Stimulated activated CD8-positive, alpha-beta memory T cell treated with anti-CD3 and anti-CD28 coated beads, Interleukin-4, amount 100 ng/mL, for 4 hours (primary cell): ENCODE data around the gene SERGEF.

Source experiments
- DNase-seq, 2 donors: peaks; one replicate each; pipeline ENCODE4 v3.0.0-alpha.2; 2020; ENCODE audit warnings: low read depth in 2 of 2, low spot score in 1 of 2

Gene SERGEF

GRCh38 chr11:17786824-17787525, 225.9 kb downstream of the SERGEF start:
- no peak for DNase-seq

GRCh38 chr11:17783878-17784277, 229.0 kb downstream of the SERGEF start:
- no peak for DNase-seq

GRCh38 chr11:17782603-17783337, 230.1 kb downstream of the SERGEF start:
- DNase-seq = no peak

GRCh38 chr11:17782145-17782544, 230.7 kb downstream of the SERGEF start:
- no peak for DNase-seq

GRCh38 chr11:17781626-17782025, 231.2 kb downstream of the SERGEF start:
- DNase-seq = no peak

GRCh38 chr11:17781221-17781620, 231.6 kb downstream of the SERGEF start:
- no peak for DNase-seq

- DNase-seq = no peak
Observed at GRCh38 chr11:17780668-17781067, 232.2 kb downstream of the SERGEF start.

- DNase-seq = no peak
Observed at GRCh38 chr11:17779861-17780594, 232.8 kb downstream of the SERGEF start.

GRCh38 chr11:17778956-17779860, 233.6 kb downstream of the SERGEF start:
- no peak for DNase-seq

GRCh38 chr11:17778352-17778751, 234.5 kb downstream of the SERGEF start:
- no peak for DNase-seq

- no peak for DNase-seq
Observed at GRCh38 chr11:17777738-17778091, 235.1 kb downstream of the SERGEF start.

GRCh38 chr11:17777086-17777737, 235.6 kb downstream of the SERGEF start:
- DNase-seq = no peak

GRCh38 chr11:17776212-17776875, 236.5 kb downstream of the SERGEF start:
- DNase-seq = no peak

GRCh38 chr11:17775507-17776211, 237.2 kb downstream of the SERGEF start:
- DNase-seq = no peak

- no peak for DNase-seq
Observed at GRCh38 chr11:17775035-17775348, 237.9 kb downstream of the SERGEF start.

GRCh38 chr11:17774232-17775034, 238.4 kb downstream of the SERGEF start:
- no peak for DNase-seq

GRCh38 chr11:17773674-17774073, 239.2 kb downstream of the SERGEF start:
- no peak for DNase-seq

- no peak for DNase-seq
Observed at GRCh38 chr11:17772704-17773600, 239.9 kb downstream of the SERGEF start.
